Limb (tissue), 2 donors: ENCODE data around the gene ASRGL1.
"Not testable (repeated sequence)": the region's sequence is repeated elsewhere in the genome, so short reads cannot be mapped to it uniquely, and the experiment has no call there.

ENCODE experiments used
- DNase-seq, 2 donors: peaks; one replicate each; pipeline ENCODE4 v3.0.0-alpha.2; 2016; ENCODE audit errors: extremely low spot score in 2 of 2

ASRGL1 gene

GRCh38 chr11:62352355-62353336, 15.4 kb downstream of the ASRGL1 start:
- DNase-seq: no peak

GRCh38 chr11:62353841-62354240, 16.6 kb downstream of the ASRGL1 start:
- no peak for DNase-seq

GRCh38 chr11:62358273-62358672, 21.0 kb downstream of the ASRGL1 start:
- DNase-seq: no peak

GRCh38 chr11:62359475-62359874, 22.2 kb downstream of the ASRGL1 start:
- DNase-seq: no peak

- no peak for DNase-seq
Measured at GRCh38 chr11:62360685-62361084, 23.4 kb downstream of the ASRGL1 start.

GRCh38 chr11:62368861-62369477, 31.7 kb downstream of the ASRGL1 start:
- DNase-seq: not testable (repeated sequence)

- no peak for DNase-seq
Measured at GRCh38 chr11:62370743-62371440, 33.6 kb downstream of the ASRGL1 start.

- no peak for DNase-seq
Measured at GRCh38 chr11:62372871-62373270, 35.6 kb downstream of the ASRGL1 start.

- DNase-seq: no peak
Measured at GRCh38 chr11:62373464-62374119, 36.3 kb downstream of the ASRGL1 start.

- no peak for DNase-seq
Measured at GRCh38 chr11:62374801-62375200, 37.6 kb downstream of the ASRGL1 start.

GRCh38 chr11:62378459-62379063, 41.3 kb downstream of the ASRGL1 start:
- not testable (repeated sequence) for DNase-seq

- DNase-seq: not testable (repeated sequence)
Measured at GRCh38 chr11:62379586-62379985, 42.3 kb downstream of the ASRGL1 start.

GRCh38 chr11:62380821-62381245, 43.6 kb downstream of the ASRGL1 start:
- peak in 1 of 2 donors; percentile 80 for DNase-seq

GRCh38 chr11:62383822-62384221, 46.6 kb downstream of the ASRGL1 start:
- no peak for DNase-seq

- not testable (repeated sequence) for DNase-seq
Measured at GRCh38 chr11:62386083-62386482, 48.8 kb downstream of the ASRGL1 start.

GRCh38 chr11:62387381-62387780, 50.1 kb downstream of the ASRGL1 start:
- no peak for DNase-seq

- no peak for DNase-seq
Measured at GRCh38 chr11:62388999-62389398, 51.8 kb downstream of the ASRGL1 start.

GRCh38 chr11:62390237-62390636, 53.0 kb downstream of the ASRGL1 start:
- DNase-seq: no peak

GRCh38 chr11:62390722-62391121, 53.5 kb downstream of the ASRGL1 start:
- no peak for DNase-seq

GRCh38 chr11:62391642-62392425, 54.6 kb downstream of the ASRGL1 start:
- DNase-seq: no peak
